ENCODE data around the gene TMEM26.

DNA sequence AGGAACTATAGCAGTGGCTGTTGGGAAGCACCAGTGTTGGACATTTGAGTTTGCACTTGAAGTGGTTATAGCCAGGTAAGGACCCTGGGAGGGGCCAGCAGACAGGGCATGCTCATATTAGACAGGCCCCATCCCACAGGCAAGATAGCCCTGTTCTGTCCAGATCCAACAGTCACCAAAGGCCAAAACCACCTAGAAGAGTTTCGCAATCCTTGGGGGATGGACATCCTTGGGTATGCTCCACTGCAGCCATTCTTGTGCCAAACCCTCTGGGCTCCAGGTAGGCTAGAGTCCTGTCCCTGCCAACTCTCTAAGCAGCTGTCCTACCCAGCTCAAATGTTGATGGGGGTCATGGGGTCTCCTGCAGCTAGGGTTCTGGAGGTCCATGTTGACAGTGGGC lies 76.8 kb downstream of the TMEM26 start:
- TF ChIP-seq ZNF174 (tag by site-specific recombination; IDR thresholded peaks at IDR 0.05) (no peak), ZNF140 (tag by site-specific recombination; IDR thresholded peaks at IDR 0.05) (no peak), ZNF600 (tag by site-specific recombination; IDR thresholded peaks at IDR 0.05) (no peak), ZNF114 (tag by site-specific recombination; IDR thresholded peaks at IDR 0.05) (no peak)
- TF ChIP-seq, protein P1, sequence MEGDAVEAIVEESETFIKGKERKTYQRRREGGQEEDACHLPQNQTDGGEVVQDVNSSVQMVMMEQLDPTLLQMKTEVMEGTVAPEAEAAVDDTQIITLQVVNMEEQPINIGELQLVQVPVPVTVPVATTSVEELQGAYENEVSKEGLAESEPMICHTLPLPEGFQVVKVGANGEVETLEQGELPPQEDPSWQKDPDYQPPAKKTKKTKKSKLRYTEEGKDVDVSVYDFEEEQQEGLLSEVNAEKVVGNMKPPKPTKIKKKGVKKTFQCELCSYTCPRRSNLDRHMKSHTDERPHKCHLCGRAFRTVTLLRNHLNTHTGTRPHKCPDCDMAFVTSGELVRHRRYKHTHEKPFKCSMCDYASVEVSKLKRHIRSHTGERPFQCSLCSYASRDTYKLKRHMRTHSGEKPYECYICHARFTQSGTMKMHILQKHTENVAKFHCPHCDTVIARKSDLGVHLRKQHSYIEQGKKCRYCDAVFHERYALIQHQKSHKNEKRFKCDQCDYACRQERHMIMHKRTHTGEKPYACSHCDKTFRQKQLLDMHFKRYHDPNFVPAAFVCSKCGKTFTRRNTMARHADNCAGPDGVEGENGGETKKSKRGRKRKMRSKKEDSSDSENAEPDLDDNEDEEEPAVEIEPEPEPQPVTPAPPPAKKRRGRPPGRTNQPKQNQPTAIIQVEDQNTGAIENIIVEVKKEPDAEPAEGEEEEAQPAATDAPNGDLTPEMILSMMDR (tag by site-specific recombination; IDR thresholded peaks at IDR 0.05), result no peak
